NCI-H69 (cell line): ENCODE data around the gene PRPF19.
A peak's percentile ranks its signal among the peaks of the same experiment; 100 is the strongest.

Experiments used
- DNase-seq: peaks from one replicate; lab custom pipeline; 2025; lab: John Stamatoyannopoulos, UW

The PRPF19 gene

GRCh38 chr11:60841797-60842667 is 64.4 kb downstream of the PRPF19 start, which contains the start of gene CCDC86:
Gene CCDC86, plus strand, starts transcription at chr11:60842113. Its CDS starts 12 bp downstream, at chr11:60842125.
- peak; percentile 97 for DNase-seq
